GM19193 (cell line): Measurements from ENCODE around the gene TUBB1.

Experiments used
- POLR2A ChIP-seq: IDR thresholded peaks from 4 replicates; pipeline ENCODE4 v1.6.1; 2011; ENCODE audit not compliant: insufficient read depth, insufficient read length; ENCODE audit errors: extremely low read depth

Gene TUBB1

DNA sequence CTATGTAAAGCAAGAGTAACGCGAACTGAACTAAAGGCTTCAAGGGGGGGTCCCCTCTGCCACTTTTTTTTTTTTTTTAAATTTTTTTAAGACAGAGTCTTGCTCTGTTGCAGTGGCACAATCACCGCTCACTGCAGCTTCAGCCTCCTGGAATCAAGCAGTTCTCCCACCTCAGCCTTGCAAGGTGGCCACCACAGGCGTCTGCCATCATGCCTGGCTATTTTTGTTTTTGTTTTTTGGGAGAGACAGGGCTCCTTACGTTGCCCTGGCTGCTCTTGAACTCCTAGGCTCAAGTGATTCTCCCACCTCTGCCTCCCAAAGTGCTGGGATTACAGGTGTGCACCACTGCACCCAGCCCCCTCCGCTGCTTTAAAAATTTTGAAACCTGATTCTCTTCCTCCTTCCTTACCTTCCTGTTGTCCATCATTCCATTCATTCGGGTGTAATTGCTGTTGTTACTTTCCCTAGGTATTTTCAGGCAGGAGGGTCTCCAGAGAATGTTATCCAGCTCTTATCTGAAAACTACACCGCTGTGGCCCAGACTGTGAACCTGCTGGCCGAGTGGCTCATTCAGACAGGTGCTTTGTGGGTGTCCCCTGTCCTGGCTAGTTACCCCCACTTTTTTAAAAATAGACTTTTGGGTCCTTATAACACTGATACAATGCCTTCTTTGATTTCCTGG lies 32.8 kb upstream of the TUBB1 start:
- TF ChIP-seq POLR2A = no peak

DNA sequence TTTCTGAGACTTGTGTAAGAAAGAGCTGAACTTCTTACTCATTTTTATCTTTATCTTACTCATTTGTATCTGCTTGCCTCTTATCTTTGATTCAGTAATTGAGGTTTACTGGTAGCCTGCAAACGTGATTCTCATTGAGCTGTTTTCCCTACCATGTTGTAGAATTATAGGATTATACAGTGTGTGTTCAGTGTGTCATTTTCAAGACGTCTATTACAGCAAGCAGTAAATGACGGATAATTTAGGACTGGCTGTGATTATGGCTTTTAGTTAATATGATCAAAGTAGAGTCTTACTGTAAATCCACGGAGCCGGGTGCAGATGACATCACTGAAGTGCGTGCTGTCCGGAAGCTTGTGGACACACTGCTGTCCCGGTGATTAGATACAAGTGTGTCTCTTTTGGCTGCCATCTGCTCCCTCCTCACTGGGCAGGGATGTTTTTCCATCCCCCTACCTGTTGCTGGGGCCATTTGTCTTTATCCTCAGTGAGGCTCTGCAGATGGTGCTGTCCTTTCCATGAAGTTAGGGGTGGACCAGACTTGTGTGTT lies 32.2 kb upstream of the TUBB1 start:
- no peak for TF ChIP-seq POLR2A

DNA sequence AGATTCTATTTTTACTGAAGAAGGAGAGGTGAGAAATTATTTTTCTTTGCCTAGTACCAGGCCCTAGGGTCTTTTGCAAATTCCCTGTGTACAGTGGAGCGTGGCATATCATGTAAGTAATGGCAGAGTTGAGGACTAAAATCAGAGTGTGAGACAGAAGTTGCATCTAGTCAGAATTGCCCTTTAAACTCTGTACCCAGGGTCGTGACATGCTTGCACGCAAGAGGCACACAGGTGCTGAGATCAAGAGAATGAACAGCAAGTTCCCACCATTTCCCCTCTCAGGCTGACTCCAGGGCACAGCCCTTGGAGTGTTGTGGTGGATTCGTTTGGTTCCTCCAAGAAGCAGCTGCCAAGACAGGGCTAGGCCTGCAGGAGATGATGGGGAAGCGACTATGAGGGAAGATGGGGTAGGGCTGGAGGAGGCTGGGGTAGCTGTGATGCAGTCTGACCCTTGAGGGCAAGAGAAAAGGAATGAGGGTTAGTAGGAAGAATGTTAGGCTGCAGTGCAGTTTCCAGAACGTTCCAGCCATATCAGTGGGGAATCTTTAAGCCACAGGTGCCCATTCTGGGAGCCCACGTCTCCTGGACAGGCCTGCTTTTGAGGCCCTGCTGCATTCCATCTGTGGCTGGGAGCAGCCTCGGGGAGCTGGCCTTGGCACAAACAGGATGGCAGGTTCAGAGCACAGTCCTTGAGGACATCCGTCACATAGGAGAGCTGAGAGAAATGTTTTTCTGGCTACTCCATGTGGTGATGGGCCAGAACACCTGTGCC lies 31.3 kb upstream of the TUBB1 start:
- TF ChIP-seq POLR2A = no peak

DNA sequence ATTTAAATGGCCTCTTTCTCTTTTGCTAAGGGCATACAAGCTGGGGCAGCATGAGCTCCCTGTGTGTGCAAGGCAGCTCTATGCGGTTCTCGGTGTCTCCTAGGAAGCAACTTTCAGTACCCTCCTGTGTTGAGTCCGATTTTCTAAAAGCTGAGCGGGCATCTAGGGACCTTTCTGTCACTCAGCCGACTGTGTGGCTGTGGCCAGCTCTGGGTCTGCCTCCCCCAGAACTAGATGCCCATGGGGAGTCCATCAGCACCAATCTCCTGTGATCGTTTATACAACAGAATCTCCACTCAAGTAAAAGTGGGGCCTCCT lies 30.7 kb upstream of the TUBB1 start:
- TF ChIP-seq POLR2A = no peak

DNA sequence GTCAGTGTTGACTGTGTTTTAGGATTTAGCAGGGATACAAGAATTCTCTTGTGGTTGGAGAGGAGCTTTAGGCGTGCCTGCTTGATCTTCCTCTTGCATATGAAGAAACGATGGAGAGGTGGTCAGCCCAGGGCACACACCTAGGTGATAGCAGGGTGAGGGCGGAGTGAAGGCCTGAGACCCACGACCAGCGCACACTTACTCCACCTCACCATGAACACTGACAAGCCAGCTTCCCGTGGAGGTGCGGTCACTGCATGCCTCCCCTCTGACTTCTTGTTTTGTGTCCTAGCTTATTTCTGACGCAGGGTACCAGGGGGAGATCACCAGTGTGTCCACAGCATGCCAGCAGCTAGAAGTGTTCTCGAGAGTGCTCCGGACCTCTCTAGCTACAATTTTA lies 30.0 kb upstream of the TUBB1 start:
- TF ChIP-seq POLR2A = no peak

DNA sequence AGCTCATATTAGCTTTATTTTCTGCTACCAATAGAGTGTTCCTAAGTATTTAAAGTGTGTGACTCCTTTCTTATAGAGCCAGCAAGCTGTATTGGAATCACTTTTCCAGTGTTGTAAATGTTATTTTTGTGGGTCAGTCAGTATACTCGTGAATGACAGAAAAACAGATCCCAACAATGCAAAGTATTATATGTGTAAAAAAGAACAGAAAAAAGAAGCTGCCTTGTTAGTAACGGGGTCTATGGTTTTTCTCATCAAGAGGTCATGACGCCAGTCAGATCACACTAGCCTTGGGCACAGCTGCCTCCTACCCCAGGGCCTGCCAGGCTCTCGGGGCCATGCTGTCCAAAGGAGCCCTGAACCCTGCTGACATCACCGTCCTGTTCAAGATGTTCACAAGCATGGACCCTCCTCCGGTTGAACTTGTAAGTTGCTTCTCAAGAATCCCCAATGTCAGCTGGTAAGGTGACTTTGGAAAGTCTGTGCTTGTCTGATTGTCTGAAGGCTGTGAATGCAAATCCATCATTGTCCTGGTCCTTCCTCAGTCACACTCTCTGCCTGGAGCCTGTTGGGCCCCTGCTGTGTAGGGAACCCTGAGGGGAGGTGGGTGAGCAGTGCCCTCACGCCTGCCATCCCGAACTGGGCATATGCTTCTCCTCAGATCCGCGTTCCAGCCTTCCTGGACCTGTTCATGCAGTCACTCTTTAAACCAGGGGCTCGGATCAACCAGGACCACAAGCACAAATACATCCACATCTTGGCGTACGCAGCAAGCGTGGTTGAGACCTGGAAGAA lies 28.4 kb upstream of the TUBB1 start:
- TF ChIP-seq POLR2A = peak; percentile 23

DNA sequence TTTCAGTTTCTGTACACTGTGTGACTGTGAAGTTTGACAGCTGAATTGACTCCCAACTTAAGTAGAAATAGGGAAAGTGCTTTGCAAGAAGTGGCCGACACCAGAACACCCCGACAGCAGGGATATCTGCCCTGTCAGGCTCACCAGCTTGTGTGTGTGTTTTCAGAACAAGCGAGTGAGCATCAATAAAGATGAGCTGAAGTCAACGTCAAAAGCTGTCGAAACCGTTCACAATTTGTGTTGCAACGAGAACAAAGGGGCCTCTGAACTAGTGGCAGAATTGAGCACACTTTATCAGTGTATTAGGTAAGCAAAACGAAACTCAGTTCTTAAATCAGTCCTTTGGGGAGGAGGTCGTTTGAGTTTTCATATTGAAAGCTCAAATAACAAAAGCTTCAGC lies 27.5 kb upstream of the TUBB1 start:
- no peak for TF ChIP-seq POLR2A

DNA sequence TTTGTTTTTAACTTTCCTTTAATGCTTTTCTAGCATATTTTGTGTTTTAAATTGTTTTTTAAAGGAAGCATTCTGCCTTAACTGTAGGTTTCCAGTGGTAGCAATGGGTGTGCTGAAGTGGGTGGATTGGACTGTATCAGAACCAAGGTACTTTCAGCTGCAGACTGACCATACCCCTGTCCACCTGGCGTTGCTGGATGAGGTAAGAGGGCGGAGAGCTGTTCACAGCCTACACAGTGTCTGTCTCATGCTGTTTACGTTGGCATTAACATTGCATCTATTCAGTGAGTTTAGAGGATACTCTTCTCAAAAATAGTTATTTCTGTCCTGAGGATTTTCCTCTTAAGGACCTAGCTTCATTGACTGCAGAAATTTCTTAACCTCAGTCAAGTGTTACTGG lies 26.3 kb upstream of the TUBB1 start:
- TF ChIP-seq POLR2A = peak; percentile 0

DNA sequence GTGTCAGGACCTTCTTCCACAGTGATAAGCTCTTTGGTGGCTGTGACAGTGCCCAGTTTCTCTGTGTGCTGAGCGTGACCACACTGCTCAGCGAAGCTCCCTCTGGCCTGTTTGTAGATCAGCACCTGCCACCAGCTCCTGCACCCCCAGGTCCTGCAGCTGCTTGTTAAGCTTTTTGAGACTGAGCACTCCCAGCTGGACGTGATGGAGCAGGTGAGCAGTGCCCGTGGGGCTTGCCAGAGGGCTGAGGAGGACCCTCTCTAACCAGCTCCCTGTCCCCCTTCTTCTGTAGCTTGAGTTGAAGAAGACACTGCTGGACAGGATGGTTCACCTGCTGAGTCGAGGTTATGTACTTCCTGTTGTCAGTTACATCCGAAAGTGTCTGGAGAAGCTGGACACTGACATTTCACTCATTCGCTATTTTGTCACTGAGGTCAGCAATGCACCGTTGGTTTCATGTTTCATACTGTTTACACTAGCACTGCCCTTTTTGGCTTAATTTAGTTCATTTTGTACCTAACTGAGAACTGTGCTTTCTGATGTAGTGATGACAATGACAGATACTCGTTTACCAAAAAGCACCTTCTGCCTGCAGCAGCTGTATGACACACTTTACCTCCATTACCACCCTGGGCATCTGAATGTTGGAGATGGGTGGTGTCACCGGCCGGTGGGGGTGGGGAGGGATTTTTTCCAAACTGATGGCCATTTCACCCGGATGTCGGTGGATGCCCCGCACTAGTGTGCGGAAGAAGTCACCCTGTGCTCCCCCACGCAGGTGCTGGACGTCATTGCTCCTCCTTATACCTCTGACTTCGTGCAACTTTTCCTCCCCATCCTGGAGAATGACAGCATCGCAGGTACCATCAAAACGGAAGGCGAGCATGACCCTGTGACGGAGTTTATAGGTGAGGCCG lies 25.6 kb upstream of the TUBB1 start:
- no peak for TF ChIP-seq POLR2A

DNA sequence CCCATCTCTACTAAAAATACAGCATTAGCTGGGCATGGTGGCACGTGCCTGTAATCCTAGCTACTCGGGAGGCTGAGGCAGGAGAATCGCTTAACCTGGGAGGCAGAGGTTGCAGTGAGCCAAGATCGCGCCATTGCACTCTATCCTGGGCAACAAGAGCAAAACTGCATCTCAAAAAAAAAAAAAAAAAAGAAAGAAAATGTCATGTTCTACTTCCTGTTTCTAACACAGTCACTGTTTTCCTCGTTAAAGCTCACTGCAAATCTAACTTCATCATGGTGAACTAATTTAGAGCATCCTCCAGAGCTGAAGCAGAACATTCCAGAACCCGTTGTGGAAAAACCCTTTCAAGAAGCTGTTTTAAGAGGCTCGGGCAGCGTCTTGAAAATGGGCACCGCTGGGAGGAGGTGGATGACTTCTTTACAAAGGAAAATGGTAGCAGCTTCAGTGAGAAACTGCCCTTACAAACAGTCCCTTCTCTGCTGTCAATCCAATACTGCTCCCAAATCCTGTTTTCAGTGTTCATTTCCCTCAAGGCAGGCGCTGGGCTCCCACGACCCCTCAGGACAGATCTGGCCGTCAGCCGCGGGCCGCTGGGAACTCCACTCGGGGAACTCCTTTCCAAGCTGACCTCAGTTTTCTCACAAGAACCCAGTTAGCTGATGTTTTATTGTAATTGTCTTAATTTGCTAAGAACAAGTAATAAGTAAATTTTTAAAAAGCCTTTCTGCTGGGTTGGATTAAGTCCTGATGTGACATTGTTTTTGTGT lies 24.7 kb upstream of the TUBB1 start:
- TF ChIP-seq POLR2A = no peak

DNA sequence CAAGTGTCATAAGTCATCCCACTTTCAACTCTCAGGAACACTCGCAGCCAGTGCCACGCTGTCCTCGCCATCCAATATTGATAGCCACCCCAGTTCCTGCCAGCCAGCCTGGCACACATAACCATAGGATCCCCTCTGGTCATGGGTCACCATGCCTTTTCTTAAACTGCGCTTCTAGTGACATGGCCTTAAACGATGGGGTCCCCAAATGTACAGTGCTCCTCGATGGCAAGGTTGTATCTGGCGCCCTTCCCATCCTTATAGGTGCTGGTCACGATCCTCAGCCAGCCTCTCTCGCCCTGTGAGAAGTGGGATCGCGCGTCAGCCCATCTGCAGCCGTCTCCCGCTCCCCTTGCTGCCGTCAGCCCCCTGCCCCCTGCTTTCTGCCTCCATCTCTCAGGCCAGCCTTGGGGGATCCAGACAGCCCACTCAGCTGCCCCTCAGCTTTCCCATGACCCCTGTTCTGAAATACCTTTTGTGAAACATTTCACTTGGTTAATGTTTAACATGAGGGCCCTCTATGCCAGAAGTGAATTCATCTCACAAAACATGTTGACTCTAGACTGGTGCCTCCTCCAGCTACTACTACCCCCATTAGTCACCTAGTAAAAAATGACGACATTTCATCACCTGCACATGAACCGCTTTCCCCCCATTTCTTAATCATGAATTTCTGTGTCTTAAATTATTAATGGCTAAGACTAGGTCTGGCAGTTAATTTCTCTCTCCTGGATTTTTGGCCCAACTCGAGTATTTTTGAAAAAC lies 23.6 kb upstream of the TUBB1 start:
- TF ChIP-seq POLR2A = peak; percentile 13

DNA sequence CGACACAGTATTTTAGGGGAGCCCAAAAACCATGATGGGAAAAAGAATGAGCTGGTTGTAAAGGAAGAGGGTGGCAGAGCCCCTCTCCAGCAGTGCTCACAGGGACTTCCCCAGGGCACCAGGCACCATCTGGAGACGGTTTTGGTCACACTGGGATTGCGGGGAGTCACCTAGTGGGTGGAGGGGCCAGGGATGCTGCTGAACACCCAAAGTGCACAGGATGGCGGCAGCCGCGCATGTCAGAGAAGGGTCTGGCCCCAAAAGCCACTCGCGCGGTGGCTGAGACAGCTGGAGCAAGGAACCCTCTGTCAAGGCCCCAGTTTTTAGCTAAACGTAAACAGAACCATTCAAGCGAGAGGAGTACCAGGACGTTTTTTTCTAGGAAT lies 23.0 kb upstream of the TUBB1 start:
- TF ChIP-seq POLR2A = no peak

DNA sequence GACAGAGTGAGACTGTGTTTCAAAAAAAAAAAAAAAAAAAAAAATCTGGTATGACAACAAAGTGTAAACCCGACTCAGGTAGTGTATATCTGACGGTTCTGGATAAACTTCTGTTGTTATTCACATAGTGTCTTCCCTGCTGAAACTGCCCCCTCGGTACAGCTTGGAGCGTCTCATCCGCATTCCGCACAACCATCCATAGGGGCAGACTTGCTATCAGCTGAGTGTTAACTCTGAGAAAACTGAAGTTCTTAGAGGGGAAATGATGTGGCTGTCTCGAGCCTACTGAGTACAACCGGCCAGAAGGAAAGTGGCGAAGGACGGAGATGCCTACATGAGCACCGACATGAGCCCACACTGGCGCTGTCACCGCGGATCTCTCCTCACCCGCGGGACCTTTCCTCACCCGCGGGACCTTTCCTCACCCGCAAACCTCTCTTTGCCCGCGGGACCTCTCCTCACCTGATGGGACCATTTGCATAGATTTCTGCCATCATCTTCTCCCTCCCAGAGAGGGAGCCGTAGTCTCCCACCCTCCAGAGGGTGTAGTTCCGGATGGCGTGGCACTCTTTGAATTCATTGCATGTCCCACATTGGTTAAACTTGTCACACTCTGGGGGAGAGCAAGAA lies 22.0 kb upstream of the TUBB1 start:
- peak; percentile 28 for TF ChIP-seq POLR2A

DNA sequence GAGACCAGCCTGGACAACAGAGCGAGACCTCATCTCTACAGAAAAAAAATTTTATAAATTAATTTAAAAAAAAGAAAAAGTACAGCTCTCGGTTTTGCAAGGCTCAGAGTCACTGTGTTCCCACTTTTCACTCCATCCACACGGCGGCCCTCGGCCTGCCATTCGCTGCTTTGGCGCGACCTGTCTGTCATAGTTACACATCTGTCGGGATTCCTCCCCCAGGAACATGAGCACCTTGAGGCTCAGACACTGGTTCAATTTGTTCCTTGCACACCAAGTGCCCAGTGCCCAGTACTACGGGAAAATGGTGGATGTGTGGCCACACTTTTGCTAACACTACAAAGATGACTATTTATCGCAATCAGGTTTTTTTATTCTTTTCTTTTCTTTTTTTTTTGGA lies 20.6 kb upstream of the TUBB1 start:
- TF ChIP-seq POLR2A = no peak
